ENCODE results near the gene MRPL33. TPM values are rescaled to one million over a fixed set of nuclear protein-coding genes. Genes with fewer than 3 reads are reported as not detected.
A peak's percentile ranks its signal among the peaks of the same experiment; 100 is the strongest.
"Not testable (repeated sequence)": the region's sequence is repeated elsewhere in the genome, so short reads cannot be mapped to it uniquely, and the experiment has no call there.

The MRPL33 gene
- total RNA-seq, 1 donor from 2014 or later: 121 TPM

DNA sequence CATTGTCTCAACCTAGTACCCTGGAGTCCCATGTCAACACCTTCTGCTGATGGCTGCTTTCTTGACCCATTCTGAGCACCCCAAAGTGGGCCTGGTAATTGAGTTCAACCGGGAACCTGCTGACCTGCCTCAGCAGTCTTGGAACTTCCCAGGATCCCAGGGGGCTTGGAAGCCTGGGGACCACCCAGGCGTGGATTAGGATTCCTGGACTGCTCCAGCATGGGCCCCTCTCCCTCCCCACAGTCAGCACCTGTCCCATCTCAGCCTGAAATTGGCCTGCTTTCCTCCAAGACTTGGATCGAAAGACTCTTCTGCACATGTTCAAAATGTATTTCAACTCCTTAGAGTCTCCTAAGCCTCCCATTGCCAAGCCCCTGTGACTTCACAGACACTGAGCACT is 15.4 kb upstream of the MRPL33 start:
- no peak overlapping the region for H3K4me3 ChIP-seq (ENCODE audit: low read length in 3 of 3)
- H3K27me3 ChIP-seq (ENCODE audit: control insufficient read depth in 3 of 3, insufficient read depth in 3 of 3, low read length in 3 of 3): no peaks in the 10 kb centered on the region
- H3K36me3 ChIP-seq (ENCODE audit: control insufficient read depth in 3 of 3, insufficient read depth in 3 of 3, low read length in 3 of 3): no peaks in the 10 kb centered on the region
- no peaks in the 10 kb centered on the region for H3K9me3 ChIP-seq (ENCODE audit: control insufficient read depth in 3 of 3, low read length in 3 of 3)
- H3K9ac ChIP-seq (ENCODE audit: low read depth in 1 of 3, low read length in 3 of 3): peak overlapping the region in 1 of 3 donors; percentile 35
- H3K27ac ChIP-seq (ENCODE audit: low read depth, low read length): no peak overlapping the region
- H3K4me1 ChIP-seq (ENCODE audit: control insufficient read depth in 3 of 3, insufficient read depth in 3 of 3, low read length in 3 of 3): peaks cover 11 to 13% (median 12%) of the 10 kb centered on the region in 3 donors

GRCh38 chr2:27756544-27757498 is 14.7 kb upstream of the MRPL33 start:
- no peak overlapping the region for H3K27ac ChIP-seq (ENCODE audit: low read depth, low read length)

GRCh38 chr2:27762951-27763906 is 8.3 kb upstream of the MRPL33 start:
- Histone ChIP-seq H3K4me1 (ENCODE audit: control insufficient read depth in 3 of 3, insufficient read depth in 3 of 3, low read length in 3 of 3) (peaks cover 3 to 12% (median 5%) of the 10 kb centered on the region in 3 donors), H3K9ac (ENCODE audit: low read depth in 1 of 3, low read length in 3 of 3) (no peak overlapping the region), H3K27me3 (ENCODE audit: control insufficient read depth in 3 of 3, insufficient read depth in 3 of 3, low read length in 3 of 3) (peaks cover 0 to 4% (median 0%) of the 10 kb centered on the region in 3 donors), H3K9me3 (ENCODE audit: control insufficient read depth in 3 of 3, low read length in 3 of 3) (no peaks in the 10 kb centered on the region), H3K4me3 (ENCODE audit: low read length in 3 of 3) (no peak overlapping the region), H3K36me3 (ENCODE audit: control insufficient read depth in 3 of 3, insufficient read depth in 3 of 3, low read length in 3 of 3) (no peaks in the 10 kb centered on the region), H3K27ac (ENCODE audit: low read depth, low read length) (no peak overlapping the region)

More at GRCh38 chr2:27756544-27757498, 14.7 kb upstream of the MRPL33 start:
- Histone ChIP-seq H3K4me1 (ENCODE audit: control insufficient read depth in 3 of 3, insufficient read depth in 3 of 3, low read length in 3 of 3) (peaks cover 11 to 13% (median 12%) of the 10 kb centered on the region in 3 donors), H3K4me3 (ENCODE audit: low read length in 3 of 3) (peak overlapping the region in 1 of 3 donors; percentile 7), H3K9ac (ENCODE audit: low read depth in 1 of 3, low read length in 3 of 3) (peak overlapping the region in 1 of 3 donors; percentile 35), H3K27me3 (ENCODE audit: control insufficient read depth in 3 of 3, insufficient read depth in 3 of 3, low read length in 3 of 3) (no peaks in the 10 kb centered on the region), H3K9me3 (ENCODE audit: control insufficient read depth in 3 of 3, low read length in 3 of 3) (no peaks in the 10 kb centered on the region), H3K36me3 (ENCODE audit: control insufficient read depth in 3 of 3, insufficient read depth in 3 of 3, low read length in 3 of 3) (no peaks in the 10 kb centered on the region)

DNA sequence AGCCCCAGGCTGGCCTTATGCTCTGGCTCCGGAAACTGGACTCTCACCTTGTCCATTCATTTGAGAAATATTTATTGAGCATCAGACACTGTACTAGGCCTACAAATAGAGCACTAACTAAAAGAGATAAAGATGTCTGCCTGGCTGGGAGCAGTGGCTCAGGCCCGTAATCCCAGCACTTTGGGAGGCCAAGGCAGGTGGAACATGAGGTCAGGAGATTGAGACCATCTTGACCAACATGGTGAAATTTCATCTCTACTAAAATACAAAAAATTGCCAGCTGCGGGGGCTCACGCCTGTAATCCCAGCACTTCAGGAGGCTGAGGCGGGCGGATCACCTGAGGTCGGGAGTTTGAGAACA is 7.6 kb upstream of the MRPL33 start:
- no peaks in the 10 kb centered on the region for H3K36me3 ChIP-seq (ENCODE audit: control insufficient read depth in 3 of 3, insufficient read depth in 3 of 3, low read length in 3 of 3)
- H3K9me3 ChIP-seq (ENCODE audit: control insufficient read depth in 3 of 3, low read length in 3 of 3): no peaks in the 10 kb centered on the region
- H3K4me1 ChIP-seq (ENCODE audit: control insufficient read depth in 3 of 3, insufficient read depth in 3 of 3, low read length in 3 of 3): peaks cover 3 to 12% (median 5%) of the 10 kb centered on the region in 3 donors
- H3K27ac ChIP-seq (ENCODE audit: low read depth, low read length): no peak overlapping the region
- H3K4me3 ChIP-seq (ENCODE audit: low read length in 3 of 3): no peak overlapping the region
- H3K27me3 ChIP-seq (ENCODE audit: control insufficient read depth in 3 of 3, insufficient read depth in 3 of 3, low read length in 3 of 3): peaks cover 0 to 4% (median 0%) of the 10 kb centered on the region in 3 donors
- no peak overlapping the region for H3K9ac ChIP-seq (ENCODE audit: low read depth in 1 of 3, low read length in 3 of 3)

DNA sequence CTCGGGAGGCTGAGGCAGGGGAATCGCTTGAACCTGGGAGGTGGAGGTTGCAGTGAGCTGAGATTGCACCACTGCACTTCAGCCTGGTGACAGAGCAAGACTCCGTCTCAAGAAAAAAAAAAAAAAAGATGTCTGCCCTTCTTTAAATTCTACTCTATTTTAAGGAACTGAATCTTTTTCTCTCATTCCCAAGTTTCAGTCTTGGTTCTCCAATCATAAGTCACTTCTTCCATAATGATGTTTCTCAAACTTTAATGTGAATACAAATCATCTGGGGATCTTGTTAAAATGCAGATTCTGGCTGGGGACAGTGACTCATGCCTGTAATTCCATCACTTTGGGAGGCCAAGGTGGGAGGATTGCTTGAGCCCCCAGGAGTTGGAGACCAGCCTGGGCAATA is 7.0 kb upstream of the MRPL33 start:
- H3K27me3 ChIP-seq (ENCODE audit: control insufficient read depth in 3 of 3, insufficient read depth in 3 of 3, low read length in 3 of 3); H3K27ac ChIP-seq (ENCODE audit: low read depth, low read length); H3K4me3 ChIP-seq (ENCODE audit: low read length in 3 of 3); H3K9ac ChIP-seq (ENCODE audit: low read depth in 1 of 3, low read length in 3 of 3); H3K9me3 ChIP-seq (ENCODE audit: control insufficient read depth in 3 of 3, low read length in 3 of 3); H3K36me3 ChIP-seq (ENCODE audit: control insufficient read depth in 3 of 3, insufficient read depth in 3 of 3, low read length in 3 of 3): not testable (repeated sequence)
- H3K4me1 ChIP-seq (ENCODE audit: control insufficient read depth in 3 of 3, insufficient read depth in 3 of 3, low read length in 3 of 3): peaks cover 3 to 12% (median 5%) of the 10 kb centered on the region in 3 donors

DNA sequence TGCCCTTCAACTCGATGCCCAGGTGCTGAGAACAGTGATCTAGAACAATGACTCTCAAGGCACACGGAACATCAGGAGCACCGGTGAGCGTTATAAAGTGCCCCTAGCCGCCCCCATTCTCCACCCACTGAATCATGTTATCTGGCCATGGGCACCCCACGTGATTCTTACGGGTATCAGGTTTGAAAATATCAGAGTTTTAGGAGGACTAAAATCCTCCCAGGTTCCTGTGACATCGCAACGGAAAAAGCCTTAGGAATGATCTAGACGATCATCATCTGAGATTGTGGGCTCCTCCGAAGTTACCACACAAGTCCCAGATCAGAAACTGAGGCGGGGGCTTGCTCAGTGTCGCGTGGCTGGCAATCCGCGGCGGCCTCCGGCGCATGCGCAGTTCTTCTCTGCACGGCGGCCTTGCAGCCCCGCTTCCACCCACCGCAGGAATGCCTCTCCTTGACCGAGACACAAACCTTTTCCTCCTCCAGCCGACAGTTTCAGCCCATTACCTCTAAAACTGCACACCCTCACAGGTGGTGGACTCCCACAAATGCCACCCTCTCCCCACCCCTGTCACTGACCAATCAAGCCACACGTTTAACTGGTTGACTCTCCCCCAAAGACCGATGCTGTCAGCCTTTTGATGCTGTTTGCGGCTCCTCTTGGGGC is 5.8 kb upstream of the MRPL33 start:
- Histone ChIP-seq H3K9ac (ENCODE audit: low read depth in 1 of 3, low read length in 3 of 3) (peak overlapping the region; percentile 17 to 73 (median 54)), H3K27ac (ENCODE audit: low read depth, low read length) (no peak overlapping the region), H3K27me3 (ENCODE audit: control insufficient read depth in 3 of 3, insufficient read depth in 3 of 3, low read length in 3 of 3) (peaks cover 0 to 4% (median 0%) of the 10 kb centered on the region in 3 donors)

GRCh38 chr2:27766287-27766661 is 5.2 kb upstream of the MRPL33 start:
- Histone ChIP-seq H3K4me1 (ENCODE audit: control insufficient read depth in 3 of 3, insufficient read depth in 3 of 3, low read length in 3 of 3) (peaks cover 5 to 12% (median 7%) of the 10 kb centered on the region in 3 donors), H3K36me3 (ENCODE audit: control insufficient read depth in 3 of 3, insufficient read depth in 3 of 3, low read length in 3 of 3) (no peaks in the 10 kb centered on the region), H3K9ac (ENCODE audit: low read depth in 1 of 3, low read length in 3 of 3) (peak overlapping the region in 1 of 3 donors; percentile 45), H3K9me3 (ENCODE audit: control insufficient read depth in 3 of 3, low read length in 3 of 3) (no peaks in the 10 kb centered on the region), H3K27ac (ENCODE audit: low read depth, low read length) (no peak overlapping the region), H3K27me3 (ENCODE audit: control insufficient read depth in 3 of 3, insufficient read depth in 3 of 3, low read length in 3 of 3) (peaks cover 0 to 4% (median 0%) of the 10 kb centered on the region in 3 donors), H3K4me3 (ENCODE audit: low read length in 3 of 3) (peak overlapping the region; percentile 53 to 73 (median 65))

More for the DNA sequence above, 5.8 kb upstream of the MRPL33 start:
- H3K9me3 ChIP-seq (ENCODE audit: control insufficient read depth in 3 of 3, low read length in 3 of 3): no peaks in the 10 kb centered on the region
- H3K4me1 ChIP-seq (ENCODE audit: control insufficient read depth in 3 of 3, insufficient read depth in 3 of 3, low read length in 3 of 3): peaks cover 3 to 12% (median 5%) of the 10 kb centered on the region in 3 donors
- peak overlapping the region; percentile 53 to 73 (median 65) for H3K4me3 ChIP-seq (ENCODE audit: low read length in 3 of 3)
- no peaks in the 10 kb centered on the region for H3K36me3 ChIP-seq (ENCODE audit: control insufficient read depth in 3 of 3, insufficient read depth in 3 of 3, low read length in 3 of 3)

GRCh38 chr2:27771202-27771547 is 344 bp upstream of the MRPL33 start:
- Histone ChIP-seq H3K27ac (ENCODE audit: low read depth, low read length) (peak overlapping the region; percentile 92), H3K36me3 (ENCODE audit: control insufficient read depth in 3 of 3, insufficient read depth in 3 of 3, low read length in 3 of 3) (peaks cover 0 to 7% (median 7%) of the 10 kb centered on the region in 3 donors), H3K9ac (ENCODE audit: low read depth in 1 of 3, low read length in 3 of 3) (peak overlapping the region; percentile 89 to 96 (median 95)), H3K9me3 (ENCODE audit: control insufficient read depth in 3 of 3, low read length in 3 of 3) (no peaks in the 10 kb centered on the region), H3K27me3 (ENCODE audit: control insufficient read depth in 3 of 3, insufficient read depth in 3 of 3, low read length in 3 of 3) (peaks cover 0 to 4% (median 0%) of the 10 kb centered on the region in 3 donors), H3K4me3 (ENCODE audit: low read length in 3 of 3) (peak overlapping the region; percentile 93 to 97 (median 95)), H3K4me1 (ENCODE audit: control insufficient read depth in 3 of 3, insufficient read depth in 3 of 3, low read length in 3 of 3) (peaks cover 22 to 34% (median 27%) of the 10 kb centered on the region in 3 donors)

- H3K4me1 ChIP-seq (ENCODE audit: control insufficient read depth in 3 of 3, insufficient read depth in 3 of 3, low read length in 3 of 3): peaks cover 24 to 37% (median 30%) of the 10 kb centered on the region in 3 donors
- peak overlapping the region; percentile 89 to 96 (median 95) for H3K9ac ChIP-seq (ENCODE audit: low read depth in 1 of 3, low read length in 3 of 3)
- H3K9me3 ChIP-seq (ENCODE audit: control insufficient read depth in 3 of 3, low read length in 3 of 3): no peaks in the 10 kb centered on the region
- peaks cover 0 to 18% (median 13%) of the 10 kb centered on the region in 3 donors for H3K36me3 ChIP-seq (ENCODE audit: control insufficient read depth in 3 of 3, insufficient read depth in 3 of 3, low read length in 3 of 3)
- no peak overlapping the region for H3K27ac ChIP-seq (ENCODE audit: low read depth, low read length)
- peaks cover 0 to 4% (median 0%) of the 10 kb centered on the region in 3 donors for H3K27me3 ChIP-seq (ENCODE audit: control insufficient read depth in 3 of 3, insufficient read depth in 3 of 3, low read length in 3 of 3)
- peak overlapping the region; percentile 93 to 97 (median 95) for H3K4me3 ChIP-seq (ENCODE audit: low read length in 3 of 3)
Observed at GRCh38 chr2:27772804-27773203, 1.3 kb downstream of the MRPL33 start.
